KBM-7 (cell line): ENCODE measurements around the gene OVOL2.
A peak's percentile ranks its signal among the peaks of the same experiment; 100 is the strongest.

ENCODE experiments used
- DNase-seq: peaks from one replicate; pipeline ENCODE4 v3.0.0-alpha.2; 2015
- in situ Hi-C: fragments of 300-500 bp; cut with MboI; formaldehyde crosslinking; loops from 2 replicates; pipeline ENCODE4 v1.14.3; 2020; ENCODE audit warnings: low sequenced_read_pairs, low pct_unique_long_range_greater_than_20kb, mixed read lengths

OVOL2 gene

GRCh38 chr20:17995967-17996819, 61.5 kb downstream of the OVOL2 start:
- DNase-seq, result peak; percentile 76
- in situ Hi-C loops, result no loop called here

DNA sequence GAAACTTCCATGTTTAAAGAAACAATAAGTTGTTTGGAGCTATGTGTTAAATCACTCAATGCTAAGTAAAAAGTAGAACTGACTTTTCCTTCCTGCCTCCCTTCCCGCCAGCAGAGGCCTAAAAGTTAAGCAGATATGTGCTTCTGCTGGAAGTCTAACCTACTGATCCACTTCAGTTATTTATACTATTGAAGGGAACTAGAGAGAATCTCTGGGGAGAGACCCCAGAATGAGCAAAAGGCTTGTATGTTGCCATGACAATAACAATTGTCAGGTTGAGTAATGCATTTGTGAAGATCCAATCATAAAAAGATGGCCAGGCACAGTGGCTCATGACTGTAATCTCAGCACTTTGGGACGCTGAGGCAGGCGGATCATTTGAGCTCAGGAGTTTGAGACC, 64.2 kb downstream of the OVOL2 start:
- in situ Hi-C loops, result no loop called here
- DNase-seq, result no peak

DNA sequence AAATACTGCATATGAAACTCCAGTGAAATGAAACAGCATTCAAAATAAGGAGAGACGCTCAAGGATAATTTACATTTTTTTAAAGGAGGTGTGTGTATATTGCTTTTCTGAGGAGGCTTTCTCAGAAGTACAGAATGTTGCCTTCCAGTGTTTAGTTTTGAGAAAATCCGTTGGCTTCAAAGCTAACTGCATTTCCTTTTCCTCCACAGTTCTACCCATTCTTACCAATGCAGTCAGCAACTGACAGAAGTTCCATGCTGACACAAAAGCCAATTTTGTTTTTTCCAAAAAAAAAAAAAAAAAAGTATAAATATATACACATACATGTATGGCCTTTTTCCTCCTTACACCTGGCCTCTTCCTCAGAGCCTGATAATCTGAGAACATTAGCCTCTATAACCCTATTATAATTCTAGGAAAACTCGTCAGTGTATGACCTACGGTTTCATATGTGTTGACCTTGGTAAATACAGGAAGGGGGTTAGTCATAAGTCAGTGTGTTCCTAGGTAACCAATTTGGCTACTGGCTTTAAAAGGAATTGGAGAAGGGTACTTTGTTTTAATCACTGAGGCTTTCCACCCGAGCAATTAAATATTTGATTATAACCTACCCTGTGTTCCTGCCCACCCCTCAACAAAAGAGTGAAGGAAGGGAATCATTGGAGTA, 64.7 kb downstream of the OVOL2 start:
- in situ Hi-C loops, result no loop called here
- DNase-seq, result peak; percentile 32

GRCh38 chr20:17992224-17992637, 65.5 kb downstream of the OVOL2 start:
- DNase-seq, result no peak
- in situ Hi-C loops, result no loop called here

GRCh38 chr20:17990278-17990972, 67.3 kb downstream of the OVOL2 start:
- in situ Hi-C loops, result no loop called here
- no peak for DNase-seq

DNA sequence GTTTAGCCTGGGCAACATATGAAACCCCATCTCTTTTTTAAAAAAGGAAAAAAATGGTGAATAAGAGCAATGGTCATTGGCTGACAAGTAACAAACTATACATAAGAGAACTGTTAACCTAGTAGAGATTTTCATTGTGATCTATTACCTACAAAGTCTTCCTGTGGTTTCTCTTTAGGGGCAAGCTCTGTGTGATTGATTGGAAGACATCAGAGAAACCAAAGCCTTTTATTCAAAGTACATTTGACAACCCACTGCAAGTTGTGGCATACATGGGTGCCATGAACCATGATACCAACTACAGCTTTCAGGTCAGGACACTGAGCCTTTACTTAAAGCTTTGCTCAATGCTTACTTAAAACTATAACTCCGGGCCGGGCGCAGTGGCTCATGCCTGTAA, 69.7 kb downstream of the OVOL2 start:
- in situ Hi-C loops, result no loop called here
- no peak for DNase-seq

DNA sequence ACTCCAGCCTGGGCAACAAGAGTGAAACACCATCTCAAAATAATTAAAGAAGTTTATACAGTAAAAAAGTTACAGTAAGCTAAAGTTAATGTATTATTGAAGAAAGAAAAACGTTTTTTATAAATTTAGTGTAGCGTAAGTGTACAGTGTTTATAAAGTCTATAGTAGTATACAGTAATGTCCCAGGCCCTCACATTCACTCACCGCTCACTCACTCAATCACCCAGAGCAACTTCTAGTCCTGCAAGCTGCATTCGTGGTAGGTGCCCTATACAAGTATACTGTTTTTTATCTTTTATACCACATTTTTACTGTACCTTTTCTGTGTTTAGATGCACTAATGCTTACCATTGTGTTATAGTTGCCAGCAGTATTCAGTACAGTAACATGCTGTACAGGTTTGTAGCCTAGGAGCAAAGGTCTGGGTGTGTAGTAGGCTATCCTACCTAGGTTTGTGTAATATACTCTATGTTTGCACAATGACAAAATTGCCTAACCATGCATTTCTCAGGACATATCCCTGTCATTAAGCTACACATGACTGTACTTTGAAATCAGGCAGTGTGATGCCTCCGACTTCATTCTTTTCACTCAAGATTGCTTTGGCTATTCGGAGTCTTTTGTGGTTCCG, 72.2 kb downstream of the OVOL2 start:
- in situ Hi-C loops, result no loop called here

GRCh38 chr20:17976305-17976704, 81.4 kb downstream of the OVOL2 start:
- DNase-seq, result no peak
- in situ Hi-C loops, result no loop called here

More for the DNA sequence above, 72.2 kb downstream of the OVOL2 start:
- DNase-seq, result no peak
